MCF 10A (cell line): ENCODE results near the gene IFI27L2. TPM values are rescaled to one million over a fixed set of nuclear protein-coding genes. Genes with fewer than 3 reads are reported as not detected.

Source experiments
- BruUV-seq: library from RNA; stranded (reverse); fragments of 400-500 nt; replicated peaks from 2 replicates; lab custom pipeline; 2021; lab: Mats Ljungman, UMichigan
- CTCF ChIA-PET: fragments of 300-600 bp; sonication (Branson Sonifier 250); formaldehyde crosslinking; extraction: SDS; loops from one replicate; lab custom pipeline; 2021; ENCODE audit warnings: antibody characterized with exemption, inconsistent platforms; lab: Yijun Ruan, JAX
- POLR2A ChIA-PET: fragments of 300-600, 350-650 bp; sonication (Branson Sonifier 250); formaldehyde crosslinking; extraction: SDS; loops from one replicate; lab custom pipeline; 2020; ENCODE audit warnings: antibody characterized with exemption, inconsistent platforms; lab: Yijun Ruan, JAX
- DNase-seq: peaks from one replicate; pipeline ENCODE4 v3.0.0-alpha.2; 2018; ENCODE audit not compliant: unreplicated experiment
- H3K27ac Mint-ChIP-seq: one replicate; pipeline ENCODE4 v1.8.0; 2022; ENCODE audit warnings: mild to moderate bottlenecking, low read depth, mixed read lengths; ENCODE audit not compliant: unreplicated experiment
- H3K27me3 Mint-ChIP-seq: one replicate; pipeline ENCODE4 v1.8.0; 2022; ENCODE audit warnings: mixed read lengths; ENCODE audit not compliant: insufficient read depth, unreplicated experiment
- H3K36me3 Mint-ChIP-seq: one replicate; pipeline ENCODE4 v1.8.0; 2022; ENCODE audit warnings: mild to moderate bottlenecking, moderate library complexity, mixed read lengths; ENCODE audit not compliant: insufficient read depth, unreplicated experiment
- H3K4me1 Mint-ChIP-seq: one replicate; pipeline ENCODE4 v1.8.0; 2022; ENCODE audit warnings: mixed read lengths; ENCODE audit not compliant: insufficient read depth, unreplicated experiment
- H3K4me3 Mint-ChIP-seq: one replicate; pipeline ENCODE4 v1.8.0; 2022; ENCODE audit warnings: mild to moderate bottlenecking, moderate library complexity, mixed read lengths; ENCODE audit not compliant: unreplicated experiment
- H3K9me3 Mint-ChIP-seq: one replicate; pipeline ENCODE4 v1.8.0; 2022; ENCODE audit warnings: mixed read lengths; ENCODE audit not compliant: unreplicated experiment
- intact Hi-C: fragments of 100-400 bp; cut with micrococcal nuclease; formaldehyde crosslinking; loops from 2 replicates; pipeline ENCODE4 v1.14.1; 2022
- total RNA-seq: library from RNA; stranded (reverse); gene quantifications from 2 replicates; pipeline ENCODE4 v1.2.3, GENCODE V29; 2022
- TF ChIP-seq, protein P1 (sequence below): fragments of 200-600 bp; IDR thresholded peaks from one replicate; pipeline ENCODE4 v1.8.0; 2022; ENCODE audit warnings: antibody characterized with exemption, mild to moderate bottlenecking; ENCODE audit not compliant: unreplicated experiment

The IFI27L2 gene
- total RNA-seq, 1 experiment from 2014 or later: 44.3 TPM

- intact Hi-C loops: no loop called here
- BruUV-seq: no TSS peak
- POLR2A ChIA-PET: no interaction called here
Measured at GRCh38 chr14:94165744-94166143, 36.3 kb upstream of the IFI27L2 start.

DNA sequence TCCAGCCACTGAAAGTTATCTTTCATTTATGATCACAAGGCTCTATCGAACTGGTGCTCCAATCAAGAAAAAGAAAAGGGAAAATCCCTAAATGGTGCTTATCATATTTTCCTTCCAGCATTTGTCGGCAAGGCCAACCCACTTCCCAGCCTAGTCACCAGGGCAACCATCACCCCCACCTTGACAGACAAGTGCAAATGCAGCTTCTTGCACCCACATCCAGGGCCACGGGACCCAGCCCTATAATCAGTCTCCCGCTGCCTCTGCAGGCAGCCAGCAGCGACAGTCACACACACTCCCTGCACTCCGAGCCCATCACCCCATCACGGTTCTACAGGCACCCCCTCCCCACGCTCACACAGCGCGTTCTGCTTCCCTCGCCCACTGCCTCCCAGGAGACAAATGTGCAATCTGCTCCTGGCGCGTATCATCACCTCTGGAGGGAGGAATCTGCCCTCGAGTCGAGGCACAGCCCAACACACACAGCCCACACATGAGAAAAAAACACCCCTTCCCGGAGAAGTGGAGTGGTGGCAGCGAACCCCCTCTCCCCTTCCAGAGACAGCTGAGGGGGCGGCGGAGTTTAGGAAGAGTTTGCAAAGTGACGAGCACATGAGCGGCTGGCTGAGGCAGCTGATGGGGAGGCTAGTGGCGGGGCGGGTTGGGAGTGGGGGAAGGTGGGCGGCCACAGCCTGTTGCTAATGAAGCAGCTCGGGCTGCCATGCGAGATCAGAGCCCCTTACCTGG, 35.5 kb upstream of the IFI27L2 start:
- no peak overlapping the region for H3K4me3 Mint-ChIP-seq

More at GRCh38 chr14:94165744-94166143, 36.3 kb upstream of the IFI27L2 start:
- CTCF ChIA-PET: interaction anchor here (0.7 kb wide), 1 partner anchor 478 kb away, joined by 3 read pairs; no protein-coding TSS in a partner anchor
- H3K27ac Mint-ChIP-seq: no peak overlapping the region
- TF ChIP-seq, protein P1, sequence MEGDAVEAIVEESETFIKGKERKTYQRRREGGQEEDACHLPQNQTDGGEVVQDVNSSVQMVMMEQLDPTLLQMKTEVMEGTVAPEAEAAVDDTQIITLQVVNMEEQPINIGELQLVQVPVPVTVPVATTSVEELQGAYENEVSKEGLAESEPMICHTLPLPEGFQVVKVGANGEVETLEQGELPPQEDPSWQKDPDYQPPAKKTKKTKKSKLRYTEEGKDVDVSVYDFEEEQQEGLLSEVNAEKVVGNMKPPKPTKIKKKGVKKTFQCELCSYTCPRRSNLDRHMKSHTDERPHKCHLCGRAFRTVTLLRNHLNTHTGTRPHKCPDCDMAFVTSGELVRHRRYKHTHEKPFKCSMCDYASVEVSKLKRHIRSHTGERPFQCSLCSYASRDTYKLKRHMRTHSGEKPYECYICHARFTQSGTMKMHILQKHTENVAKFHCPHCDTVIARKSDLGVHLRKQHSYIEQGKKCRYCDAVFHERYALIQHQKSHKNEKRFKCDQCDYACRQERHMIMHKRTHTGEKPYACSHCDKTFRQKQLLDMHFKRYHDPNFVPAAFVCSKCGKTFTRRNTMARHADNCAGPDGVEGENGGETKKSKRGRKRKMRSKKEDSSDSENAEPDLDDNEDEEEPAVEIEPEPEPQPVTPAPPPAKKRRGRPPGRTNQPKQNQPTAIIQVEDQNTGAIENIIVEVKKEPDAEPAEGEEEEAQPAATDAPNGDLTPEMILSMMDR: no peak
- H3K4me1 Mint-ChIP-seq: no peaks in the 10 kb centered on the region
- no peak overlapping the region for H3K4me3 Mint-ChIP-seq
- no peak for DNase-seq
- no peaks in the 10 kb centered on the region for H3K9me3 Mint-ChIP-seq
- H3K27me3 Mint-ChIP-seq: no peaks in the 10 kb centered on the region
- H3K36me3 Mint-ChIP-seq: no peaks in the 10 kb centered on the region

DNA sequence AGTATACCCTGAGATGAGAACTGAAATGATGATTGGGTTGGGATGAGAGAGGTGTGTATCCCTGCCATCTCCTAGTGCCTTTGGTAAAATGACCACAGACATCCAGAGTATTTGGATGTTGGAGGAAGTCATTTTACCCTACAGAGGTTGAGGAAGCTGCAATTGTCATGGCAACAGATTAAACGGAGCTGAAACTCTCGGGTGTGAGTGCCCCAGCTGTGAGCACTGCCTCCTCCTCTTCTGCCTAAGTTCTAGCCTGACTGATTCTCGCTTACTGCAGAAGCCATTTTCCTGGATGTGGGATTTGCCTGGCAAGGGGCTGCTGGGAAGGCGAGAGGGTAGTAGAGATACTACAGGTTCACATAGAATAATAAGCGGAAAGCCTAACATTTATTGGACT, 34.4 kb upstream of the IFI27L2 start:
- Mint-ChIP-seq H3K36me3 (no peaks in the 10 kb centered on the region), H3K4me1 (no peaks in the 10 kb centered on the region), H3K27ac (no peak overlapping the region), H3K27me3 (peaks cover 14% of the 10 kb centered on the region), H3K4me3 (no peak overlapping the region), H3K9me3 (no peaks in the 10 kb centered on the region)
- ChIA-PET CTCF (interaction anchor here (0.8 to 1.0 kb wide), 2 partner anchors 27 to 128 kb away, joined by 4 read pairs; no protein-coding TSS in a partner anchor), POLR2A (no interaction called here)
- intact Hi-C loops: no loop called here
- no peak for DNase-seq
- TF ChIP-seq, protein P1: no peak
- no TSS peak for BruUV-seq

More for the DNA sequence above, 35.5 kb upstream of the IFI27L2 start:
- intact Hi-C loops: no loop called here
- ChIA-PET POLR2A (no interaction called here), CTCF (interaction anchor here (0.6 to 1.0 kb wide), 4 partner anchors 28 to 477 kb away, joined by 3 to 4 read pairs (median 4); no protein-coding TSS in a partner anchor)
- Mint-ChIP-seq H3K27ac (no peak overlapping the region), H3K9me3 (no peaks in the 10 kb centered on the region), H3K36me3 (no peaks in the 10 kb centered on the region), H3K4me1 (no peaks in the 10 kb centered on the region), H3K27me3 (peaks cover 3% of the 10 kb centered on the region)
- no peak for DNase-seq
- TF ChIP-seq, protein P1: no peak
- no TSS peak for BruUV-seq

DNA sequence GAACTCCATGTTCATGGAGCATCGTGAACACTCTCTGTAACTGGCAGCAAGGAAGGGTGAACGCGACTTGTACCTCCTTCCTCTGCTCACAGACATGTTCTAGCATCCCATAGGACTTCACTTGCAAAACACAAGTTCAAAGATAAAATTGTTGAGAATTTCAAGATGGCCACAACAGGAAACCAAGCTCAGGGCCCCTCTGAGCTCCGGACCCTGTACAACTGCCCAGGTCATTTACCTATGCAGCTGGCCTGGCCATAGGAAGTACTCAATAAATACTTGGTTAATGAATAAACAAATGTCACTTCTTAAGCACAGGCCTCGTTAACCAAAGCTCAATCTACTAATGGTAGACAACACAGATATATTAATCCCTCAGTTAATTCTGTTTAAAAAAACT, 33.1 kb upstream of the IFI27L2 start:
- Mint-ChIP-seq H3K36me3 (no peaks in the 10 kb centered on the region), H3K4me1 (no peaks in the 10 kb centered on the region), H3K27ac (no peak overlapping the region), H3K27me3 (peaks cover 27% of the 10 kb centered on the region), H3K4me3 (no peak overlapping the region), H3K9me3 (no peaks in the 10 kb centered on the region)
- no peak for DNase-seq
- CTCF ChIA-PET: interaction anchor here (0.6 to 0.8 kb wide), 3 partner anchors 30 to 109 kb away, joined by 3 to 5 read pairs (median 4); no protein-coding TSS in a partner anchor
- intact Hi-C loops: no loop called here
- POLR2A ChIA-PET: interaction anchor here (0.6 to 1.0 kb wide), 2 partner anchors 13 to 26 kb away, joined by 3 to 4 read pairs; no protein-coding TSS in a partner anchor
- no TSS peak for BruUV-seq
- TF ChIP-seq, protein P1: no peak
